COLO829 (cell line): Measurements from ENCODE around the gene ZNRD2.

Source experiments
- DNase-seq: peaks from one replicate; pipeline ENCODE4 v3.0.0; 2012; ENCODE audit warnings: low spot score

ZNRD2 gene

GRCh38 chr11:65588199-65589054, 18.1 kb downstream of the ZNRD2 start:
- no peak for DNase-seq

GRCh38 chr11:65589444-65590239, 19.4 kb downstream of the ZNRD2 start:
- no peak for DNase-seq

GRCh38 chr11:65590240-65590738, 20.0 kb downstream of the ZNRD2 start:
- no peak for DNase-seq

GRCh38 chr11:65591939-65592857, 21.9 kb downstream of the ZNRD2 start:
- no peak for DNase-seq

- no peak for DNase-seq
These were observed 22.7 kb downstream of the ZNRD2 start for GRCh38 chr11:65592858-65593517.

GRCh38 chr11:65593518-65594414, 23.5 kb downstream of the ZNRD2 start:
- DNase-seq = no peak

- no peak for DNase-seq
These were observed 24.9 kb downstream of the ZNRD2 start for GRCh38 chr11:65595131-65595530.

- no peak for DNase-seq
These were observed 25.4 kb downstream of the ZNRD2 start, which contains the start of gene KCNK7 for GRCh38 chr11:65595543-65596281. Gene KCNK7 (minus strand): TSS chr11:65595800. CDS start chr11:65595772, 28 bp downstream.

GRCh38 chr11:65596520-65596919, 26.2 kb downstream of the ZNRD2 start:
- DNase-seq = no peak

- no peak for DNase-seq
These were observed 28.0 kb downstream of the ZNRD2 start for GRCh38 chr11:65598258-65598699.

GRCh38 chr11:65599216-65599954, 29.1 kb downstream of the ZNRD2 start:
- no peak for DNase-seq

- DNase-seq = no peak
These were observed 29.6 kb downstream of the ZNRD2 start for GRCh38 chr11:65599955-65600246.

GRCh38 chr11:65604258-65604657, 34.0 kb downstream of the ZNRD2 start:
- no peak for DNase-seq

- peak; percentile 72 for DNase-seq
These were observed 36.8 kb downstream of the ZNRD2 start for GRCh38 chr11:65606876-65607613.

GRCh38 chr11:65607614-65608426, 37.5 kb downstream of the ZNRD2 start:
- DNase-seq = no peak

GRCh38 chr11:65609229-65609628, 39.0 kb downstream of the ZNRD2 start:
- no peak for DNase-seq

- DNase-seq = no peak
These were observed 39.4 kb downstream of the ZNRD2 start for GRCh38 chr11:65609665-65610064.
